Activated T-helper 9 cell treated with anti-CD3 and anti-CD28 coated beads, Interleukin-2, amount 50 U/mL, for 16 hours (primary cell): ENCODE results near the gene TEAD3.

Source experiments
- DNase-seq: peaks from one replicate; pipeline ENCODE4 v3.0.0-alpha.2; 2020; ENCODE audit warnings: low read depth

TEAD3 gene

GRCh38 chr6:35512740-35513139 lies 15.9 kb upstream of the TEAD3 start, which contains the start of gene TULP1:
TSS of gene TULP1 (minus strand) at chr6:35512896. CDS start at chr6:35512858, 38 bp downstream.
- DNase-seq = no peak

GRCh38 chr6:35512006-35512405 lies 15.1 kb upstream of the TEAD3 start:
- DNase-seq = no peak

GRCh38 chr6:35511562-35511941 lies 14.7 kb upstream of the TEAD3 start:
- no peak for DNase-seq

GRCh38 chr6:35510916-35511561 lies 14.2 kb upstream of the TEAD3 start:
- DNase-seq = no peak

GRCh38 chr6:35508542-35508941 lies 11.7 kb upstream of the TEAD3 start:
- DNase-seq = no peak

GRCh38 chr6:35508027-35508426 lies 11.1 kb upstream of the TEAD3 start:
- no peak for DNase-seq

GRCh38 chr6:35507221-35507620 lies 10.3 kb upstream of the TEAD3 start:
- no peak for DNase-seq

GRCh38 chr6:35506536-35506935 lies 9.7 kb upstream of the TEAD3 start:
- DNase-seq = no peak

- DNase-seq = no peak
These were observed 9.1 kb upstream of the TEAD3 start for GRCh38 chr6:35505999-35506412.

- no peak for DNase-seq
These were observed 6.7 kb upstream of the TEAD3 start for GRCh38 chr6:35503534-35503933.

GRCh38 chr6:35501784-35502183 lies 4.9 kb upstream of the TEAD3 start:
- no peak for DNase-seq

- no peak for DNase-seq
These were observed 3.9 kb upstream of the TEAD3 start for GRCh38 chr6:35500782-35501181.

GRCh38 chr6:35499372-35499771 lies 2.5 kb upstream of the TEAD3 start:
- DNase-seq = no peak

GRCh38 chr6:35498422-35499067 lies 1.7 kb upstream of the TEAD3 start:
- DNase-seq = no peak

- peak; percentile 34 for DNase-seq
These were observed 917 bp upstream of the TEAD3 start for GRCh38 chr6:35497571-35498421.

GRCh38 chr6:35496036-35496840 lies 641 bp downstream of the TEAD3 start:
- no peak for DNase-seq

- DNase-seq = no peak
These were observed 1.4 kb downstream of the TEAD3 start for GRCh38 chr6:35495258-35496035.

GRCh38 chr6:35494161-35494563 lies 2.7 kb downstream of the TEAD3 start:
- DNase-seq = no peak

GRCh38 chr6:35493307-35493983 lies 3.4 kb downstream of the TEAD3 start:
- DNase-seq = no peak

GRCh38 chr6:35492974-35493284 lies 4.0 kb downstream of the TEAD3 start:
- DNase-seq = no peak
